CD4-positive, alpha-beta T cell treated with Interleukin-15 for 1 hour (primary cell): Measurements from ENCODE around the gene DHODH.
"Not testable (repeated sequence)": the region's sequence is repeated elsewhere in the genome, so short reads cannot be mapped to it uniquely, and the experiment has no call there.

Source experiments
- DNase-seq: peaks from one replicate; pipeline ENCODE4 v3.0.0-alpha.2; 2020

The DHODH gene

GRCh38 chr16:72055911-72056310, 47.4 kb downstream of the DHODH start:
- DNase-seq, result no peak

- DNase-seq, result not testable (repeated sequence)
Measured at GRCh38 chr16:72057313-72057712, 48.8 kb downstream of the DHODH start.

- not testable (repeated sequence) for DNase-seq
Measured at GRCh38 chr16:72059060-72059459, 50.5 kb downstream of the DHODH start.

- DNase-seq, result no peak
Measured at GRCh38 chr16:72060405-72060804, 51.9 kb downstream of the DHODH start.

- DNase-seq, result no peak
Measured at GRCh38 chr16:72061564-72061963, 53.0 kb downstream of the DHODH start.

GRCh38 chr16:72064361-72064894, 55.9 kb downstream of the DHODH start:
- no peak for DNase-seq

- no peak for DNase-seq
Measured at GRCh38 chr16:72066747-72067146, 58.2 kb downstream of the DHODH start.

- DNase-seq, result no peak
Measured at GRCh38 chr16:72068930-72069329, 60.4 kb downstream of the DHODH start.

GRCh38 chr16:72072514-72073342, 64.2 kb downstream of the DHODH start:
- DNase-seq, result no peak

GRCh38 chr16:72073560-72074230, 65.2 kb downstream of the DHODH start:
- no peak for DNase-seq

GRCh38 chr16:72075067-72075466, 66.5 kb downstream of the DHODH start:
- not testable (repeated sequence) for DNase-seq
